Fibroblast of lung (primary cell): ENCODE measurements around the gene TMEM43. TPM values are rescaled to one million over a fixed set of nuclear protein-coding genes. Genes with fewer than 3 reads are reported as not detected.

Experiments
- DNase-seq, 2 donors: peaks; one replicate each; pipeline versions ENCODE4 v3.0.0 to v3.0.0-alpha.2; 2010; ENCODE audit warnings: low read depth in 2 of 2
- H2AFZ ChIP-seq: 2 replicates; pipeline ENCODE4 v1.5.1; 2012; ENCODE audit warnings: low read length, control low read depth, inconsistent platforms
- H3K27ac ChIP-seq: 2 replicates; pipeline ENCODE4 v1.5.1; 2011; ENCODE audit warnings: low read length, control low read depth; ENCODE audit not compliant: insufficient read depth
- H3K27me3 ChIP-seq: 2 replicates; pipeline ENCODE4 v1.5.1; 2011; ENCODE audit warnings: mild to moderate bottlenecking, low read length; ENCODE audit not compliant: control insufficient read depth, insufficient read depth
- H3K36me3 ChIP-seq: 2 replicates; pipeline ENCODE4 v1.5.1; 2011; ENCODE audit warnings: low read length; ENCODE audit not compliant: control insufficient read depth, insufficient read depth
- H3K4me1 ChIP-seq: 2 replicates; pipeline ENCODE4 v1.5.1; 2011; ENCODE audit warnings: low read length; ENCODE audit not compliant: control insufficient read depth, insufficient read depth; ENCODE audit errors: extremely low read depth
- H3K4me2 ChIP-seq: 2 replicates; pipeline ENCODE4 v1.5.1; 2011; ENCODE audit warnings: low read length, control low read depth; ENCODE audit not compliant: insufficient read depth; ENCODE audit errors: extremely low read depth
- H3K4me3 ChIP-seq, 4 experiments: fragments of 200-600 bp in 1 of 4; sonication (generic) in 1 of 4; replicated peaks in 1 of 4; 2 replicates each; pipeline ENCODE4 v1.5.1; 2011 to 2016; ENCODE audit warnings: low read length in 4 of 4, low read depth in 3 of 4, mild to moderate bottlenecking in 3 of 4, control low read depth in 2 of 4, inconsistent platforms in 1 of 4, mixed read lengths in 1 of 4; ENCODE audit not compliant: insufficient read depth in 1 of 4; ENCODE audit errors: control extremely low read depth in 1 of 4
- H3K79me2 ChIP-seq: 2 replicates; pipeline ENCODE4 v1.5.1; 2012; ENCODE audit warnings: mild to moderate bottlenecking, low read length, inconsistent platforms; ENCODE audit not compliant: control insufficient read depth, insufficient read depth
- H3K9ac ChIP-seq: 2 replicates; pipeline ENCODE4 v1.5.1; 2011; ENCODE audit warnings: mild to moderate bottlenecking, low read length, control low read depth; ENCODE audit not compliant: insufficient read depth
- H3K9me3 ChIP-seq: 2 replicates; pipeline ENCODE4 v1.5.1; 2012; ENCODE audit warnings: low read depth, low read length; ENCODE audit not compliant: control insufficient read depth, insufficient read depth
- H4K20me1 ChIP-seq: 2 replicates; pipeline ENCODE4 v1.5.1; 2011; ENCODE audit warnings: low read length; ENCODE audit not compliant: control insufficient read depth, insufficient read depth; ENCODE audit errors: extremely low read depth
- CTCF ChIP-seq, 2 donors: IDR thresholded peaks in 1 of 2; conservative IDR thresholded peaks in 1 of 2; 1 replicate in 1 of 2; 2 replicates in 1 of 2; pipeline ENCODE4 v1.5.1; 2011 to 2012; ENCODE audit warnings: low read length in 2 of 2, control low read depth in 1 of 2, inconsistent platforms in 1 of 2, low read depth in 1 of 2, mild to moderate bottlenecking in 1 of 2
- EZH2 ChIP-seq: IDR thresholded peaks from 2 replicates; pipeline ENCODE4 v1.5.1; 2012; ENCODE audit warnings: low read length, control low read depth, mild to moderate bottlenecking; ENCODE audit errors: missing control alignments
- polyA plus RNA-seq, 2 donors: library from polyadenylated mRNA; depleted of rRNA in 1 of 2; stranded (reverse) in 1 of 2; unstranded in 1 of 2; fragments of >200 nt; gene quantifications; 2 replicates each; pipeline ENCODE4 v1.2.1, GENCODE V29; 2011 to 2012; ENCODE audit warnings: missing spikeins in 1 of 2
- total RNA-seq: library from RNA; depleted of rRNA; stranded (reverse); fragments of >200 nt; gene quantifications from 2 replicates; pipeline ENCODE4 v1.2.1, GENCODE V29; 2014

Gene TMEM43
- total and polyA plus RNA-seq, 2 donors (not counting 1 experiment from before 2014, with no cell fraction given): 114 to 180 TPM

GRCh38 chr3:14121859-14122258 is 3.0 kb upstream of the TMEM43 start:
- no peak for DNase-seq
- H3K79me2 ChIP-seq: peaks cover 27% of the 10 kb centered on the region
- H2AFZ ChIP-seq: no peak overlapping the region
- no peak overlapping the region for H3K4me2 ChIP-seq
- H3K4me3 ChIP-seq: no peak overlapping the region
- H3K27ac ChIP-seq: no peak overlapping the region
- H4K20me1 ChIP-seq: no peaks in the 10 kb centered on the region
- no peaks in the 10 kb centered on the region for H3K27me3 ChIP-seq
- TF ChIP-seq EZH2 (no peak), CTCF (conservative IDR thresholded peaks at IDR 0.05 in 1 of 2, IDR thresholded peaks at IDR 0.05 in 1 of 2; ENCODE audit: low read depth in 1 of 2, low read length in 2 of 2) (no peak)
- no peak overlapping the region for H3K9ac ChIP-seq
- H3K36me3 ChIP-seq: no peaks in the 10 kb centered on the region
- no peaks in the 10 kb centered on the region for H3K9me3 ChIP-seq
- peaks cover 9% of the 10 kb centered on the region for H3K4me1 ChIP-seq

GRCh38 chr3:14122301-14122700 is 2.6 kb upstream of the TMEM43 start:
- H2AFZ ChIP-seq: no peak overlapping the region
- no peaks in the 10 kb centered on the region for H3K9me3 ChIP-seq
- TF ChIP-seq CTCF (conservative IDR thresholded peaks at IDR 0.05 in 1 of 2, IDR thresholded peaks at IDR 0.05 in 1 of 2; ENCODE audit: low read depth in 1 of 2, low read length in 2 of 2) (no peak), EZH2 (no peak)
- peaks cover 9% of the 10 kb centered on the region for H3K4me1 ChIP-seq
- no peak overlapping the region for H3K27ac ChIP-seq
- no peaks in the 10 kb centered on the region for H3K36me3 ChIP-seq
- peaks cover 31% of the 10 kb centered on the region for H3K79me2 ChIP-seq
- no peak overlapping the region for H3K4me3 ChIP-seq
- H3K27me3 ChIP-seq: no peaks in the 10 kb centered on the region
- no peak for DNase-seq
- H4K20me1 ChIP-seq: no peaks in the 10 kb centered on the region
- H3K4me2 ChIP-seq: no peak overlapping the region
- no peak overlapping the region for H3K9ac ChIP-seq

- Histone ChIP-seq H3K9ac (peak overlapping the region; percentile 67), H3K79me2 (peaks cover 44% of the 10 kb centered on the region), H3K36me3 (peaks cover 3% of the 10 kb centered on the region), H3K4me1 (peaks cover 9% of the 10 kb centered on the region), H4K20me1 (no peaks in the 10 kb centered on the region), H3K27ac (peak overlapping the region; percentile 93), H2AFZ (peak overlapping the region; percentile 89), H3K4me2 (peak overlapping the region; percentile 91), H3K27me3 (no peaks in the 10 kb centered on the region), H3K4me3 (peak overlapping the region; percentile 81 to 99 (median 90)), H3K9me3 (no peaks in the 10 kb centered on the region)
- TF ChIP-seq CTCF (conservative IDR thresholded peaks at IDR 0.05 in 1 of 2, IDR thresholded peaks at IDR 0.05 in 1 of 2; ENCODE audit: low read depth in 1 of 2, low read length in 2 of 2) (no peak), EZH2 (no peak)
- no peak for DNase-seq
Observed at GRCh38 chr3:14123308-14124222, 1.3 kb upstream of the TMEM43 start.
